Measurements from ENCODE around the gene MAN1C1. TPM values are rescaled to one million over a fixed set of nuclear protein-coding genes. Genes with fewer than 3 reads are reported as not detected.
"Not testable (repeated sequence)": the region's sequence is repeated elsewhere in the genome, so short reads cannot be mapped to it uniquely, and the experiment has no call there.

MAN1C1 gene
- total and polyA plus RNA-seq, 7 donors = 0.69 to 32.1 (median 12.8) TPM

GRCh38 chr1:25590096-25590824, 26.3 kb upstream of the MAN1C1 start:
- Histone ChIP-seq H3K4me1 (peaks cover 0 to 13% (median 11%) of the 10 kb centered on the region in 4 donors), H3K27me3 (no peaks in the 10 kb centered on the region), H3K9me3 (no peaks in the 10 kb centered on the region), H3K27ac (peak overlapping the region in 1 of 4 donors; percentile 25), H3K36me3 (no peaks in the 10 kb centered on the region), H3K4me3 (no peak overlapping the region)
- TF ChIP-seq POLR2AphosphoS5 (IDR thresholded peaks at IDR 0.05) = no peak
- TF ChIP-seq POLR2A (IDR thresholded peaks at IDR 0.05) = no peak
- TF ChIP-seq EP300 (IDR thresholded peaks at IDR 0.05) = no peak
- peak in 1 of 4 experiments; percentile 14 for TF ChIP-seq CTCF (IDR thresholded peaks at IDR 0.05)
- intact Hi-C loops (cut with DNase I) = no loop called here
- DNase-seq = no peak
- 81 to 89% methylated on average over 8 of the region's 8 CpGs for WGBS, 2 donors

GRCh38 chr1:25593861-25594260, 22.7 kb upstream of the MAN1C1 start:
- DNase-seq = no peak
- Histone ChIP-seq H3K4me3 (no peak overlapping the region), H3K27me3 (no peaks in the 10 kb centered on the region), H3K4me1 (peaks cover 0 to 13% (median 11%) of the 10 kb centered on the region in 4 donors), H3K9me3 (no peaks in the 10 kb centered on the region), H3K27ac (no peak overlapping the region), H3K36me3 (no peaks in the 10 kb centered on the region)
- intact Hi-C loops (cut with DNase I) = no loop called here
- 64 to 77% methylated on average over 2 of the region's 2 CpGs for WGBS, 2 donors
- no peak for TF ChIP-seq EP300 (IDR thresholded peaks at IDR 0.05)
- no peak for TF ChIP-seq POLR2AphosphoS5 (IDR thresholded peaks at IDR 0.05)
- no peak for TF ChIP-seq POLR2A (IDR thresholded peaks at IDR 0.05)
- TF ChIP-seq CTCF (IDR thresholded peaks at IDR 0.05) = no peak

GRCh38 chr1:25594971-25595370, 21.6 kb upstream of the MAN1C1 start:
- WGBS, 2 donors = 61 to 90% methylated on average over 2 of the region's 2 CpGs
- Histone ChIP-seq H3K36me3 (no peaks in the 10 kb centered on the region), H3K9me3 (no peaks in the 10 kb centered on the region), H3K4me3 (no peak overlapping the region), H3K4me1 (peaks cover 0 to 11% (median 8%) of the 10 kb centered on the region in 4 donors), H3K27ac (no peak overlapping the region), H3K27me3 (no peaks in the 10 kb centered on the region)
- TF ChIP-seq POLR2AphosphoS5 (IDR thresholded peaks at IDR 0.05) (no peak), CTCF (IDR thresholded peaks at IDR 0.05) (no peak), EP300 (IDR thresholded peaks at IDR 0.05) (no peak), POLR2A (IDR thresholded peaks at IDR 0.05) (no peak)
- no peak for DNase-seq
- intact Hi-C loops (cut with DNase I) = no loop called here

GRCh38 chr1:25596641-25597040, 19.9 kb upstream of the MAN1C1 start:
- not testable (repeated sequence) for H3K27ac ChIP-seq
- 93 to 95% methylated on average over 5 of the region's 5 CpGs for WGBS, 2 donors

GRCh38 chr1:25598879-25599278, 17.7 kb upstream of the MAN1C1 start:
- no peak for DNase-seq
- WGBS, 2 donors = 83 to 92% methylated on average over 1 of the region's 1 CpG
- TF ChIP-seq EP300 (IDR thresholded peaks at IDR 0.05) = no peak
- no peak for TF ChIP-seq POLR2A (IDR thresholded peaks at IDR 0.05)
- TF ChIP-seq CTCF (IDR thresholded peaks at IDR 0.05) = no peak
- TF ChIP-seq POLR2AphosphoS5 (IDR thresholded peaks at IDR 0.05) = no peak
- no peaks in the 10 kb centered on the region for H3K4me1 ChIP-seq
- H3K36me3 ChIP-seq = no peaks in the 10 kb centered on the region
- intact Hi-C loops (cut with DNase I) = no loop called here
- H3K27ac ChIP-seq = no peak overlapping the region
- no peak overlapping the region for H3K4me3 ChIP-seq
- H3K27me3 ChIP-seq = no peaks in the 10 kb centered on the region
- H3K9me3 ChIP-seq = no peaks in the 10 kb centered on the region

More at GRCh38 chr1:25596641-25597040, 19.9 kb upstream of the MAN1C1 start:
- H3K27me3 ChIP-seq; H3K4me3 ChIP-seq; H3K9me3 ChIP-seq; H3K4me1 ChIP-seq; H3K36me3 ChIP-seq; intact Hi-C loops (cut with DNase I); DNase-seq: not testable (repeated sequence)

Measured in sigmoid colon (tissue), 7 donors.